PC-9 (cell line): ENCODE measurements around the gene NGEF.

Source experiments
- EZH2 ChIP-seq: fragments of 200-600 bp; sonication (generic); IDR thresholded peaks from 2 replicates; pipeline ENCODE4 v1.8.0; 2017; ENCODE audit warnings: antibody characterized with exemption, low read depth
- TF ChIP-seq, protein P1 (sequence below): fragments of 200-600 bp; sonication (generic); conservative IDR thresholded peaks from 2 replicates; pipeline ENCODE4 v1.6.1; 2017; ENCODE audit warnings: mixed run types, antibody characterized with exemption, mild to moderate bottlenecking, moderate library complexity

GRCh38 chr2:233048569-233049193, 35.6 kb upstream of the NGEF start:
- TF ChIP-seq, protein P1, sequence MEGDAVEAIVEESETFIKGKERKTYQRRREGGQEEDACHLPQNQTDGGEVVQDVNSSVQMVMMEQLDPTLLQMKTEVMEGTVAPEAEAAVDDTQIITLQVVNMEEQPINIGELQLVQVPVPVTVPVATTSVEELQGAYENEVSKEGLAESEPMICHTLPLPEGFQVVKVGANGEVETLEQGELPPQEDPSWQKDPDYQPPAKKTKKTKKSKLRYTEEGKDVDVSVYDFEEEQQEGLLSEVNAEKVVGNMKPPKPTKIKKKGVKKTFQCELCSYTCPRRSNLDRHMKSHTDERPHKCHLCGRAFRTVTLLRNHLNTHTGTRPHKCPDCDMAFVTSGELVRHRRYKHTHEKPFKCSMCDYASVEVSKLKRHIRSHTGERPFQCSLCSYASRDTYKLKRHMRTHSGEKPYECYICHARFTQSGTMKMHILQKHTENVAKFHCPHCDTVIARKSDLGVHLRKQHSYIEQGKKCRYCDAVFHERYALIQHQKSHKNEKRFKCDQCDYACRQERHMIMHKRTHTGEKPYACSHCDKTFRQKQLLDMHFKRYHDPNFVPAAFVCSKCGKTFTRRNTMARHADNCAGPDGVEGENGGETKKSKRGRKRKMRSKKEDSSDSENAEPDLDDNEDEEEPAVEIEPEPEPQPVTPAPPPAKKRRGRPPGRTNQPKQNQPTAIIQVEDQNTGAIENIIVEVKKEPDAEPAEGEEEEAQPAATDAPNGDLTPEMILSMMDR, result no peak
- TF ChIP-seq EZH2, result no peak
